HK-2 (cell line): ENCODE measurements around the gene WTIP.
A peak's percentile ranks its signal among the peaks of the same experiment; 100 is the strongest.
"Not testable (repeated sequence)": the region's sequence is repeated elsewhere in the genome, so short reads cannot be mapped to it uniquely, and the experiment has no call there.

ENCODE experiments used
- DNase-seq: peaks from one replicate; pipeline ENCODE4 v3.0.0-alpha.2; 2018; ENCODE audit not compliant: unreplicated experiment

Gene WTIP

DNA sequence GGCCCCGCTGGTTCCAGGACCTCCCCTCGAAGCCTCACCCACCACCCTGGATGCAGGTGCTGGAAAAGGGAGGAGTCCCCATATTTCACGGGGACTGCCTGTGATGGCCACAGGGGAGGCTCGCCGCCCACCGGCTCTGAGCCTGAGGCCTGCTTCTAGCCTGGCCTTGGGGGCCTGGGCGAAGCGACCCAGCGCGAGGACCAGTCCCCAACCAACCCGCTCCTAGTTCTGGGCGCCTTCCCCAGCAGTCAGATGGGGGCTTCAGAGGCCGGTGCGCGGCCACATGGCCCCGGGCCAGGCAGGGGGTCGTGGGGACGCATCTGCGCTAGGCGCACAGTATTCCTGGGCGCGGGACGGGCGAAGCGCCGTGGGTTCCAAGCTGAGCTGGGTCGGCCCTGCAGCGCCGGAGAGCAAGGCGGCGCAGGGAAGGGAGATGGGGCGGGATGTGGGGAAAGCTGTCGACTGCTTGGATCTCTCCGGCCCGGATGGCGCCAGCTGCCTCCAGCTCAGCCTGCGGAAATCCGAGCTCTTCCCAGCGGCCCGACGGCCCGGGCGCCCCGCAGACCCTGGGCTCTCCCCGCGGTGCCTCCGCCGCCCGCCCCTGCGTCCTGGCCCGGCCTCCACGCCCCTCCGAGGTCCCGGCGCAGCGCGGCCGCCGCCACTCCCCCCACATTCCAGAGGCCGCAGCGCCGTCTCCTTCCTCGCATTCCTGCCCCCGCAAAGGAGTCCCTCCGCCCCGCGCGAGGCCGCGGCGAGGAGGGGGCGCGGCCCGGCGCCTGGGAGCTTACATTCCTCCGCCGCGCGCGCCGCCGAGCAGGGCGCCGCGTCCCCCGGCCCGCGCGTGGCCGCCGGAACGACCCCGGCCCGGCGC lies at the start of gene WTIP:
Gene WTIP (plus strand): TSS at position 788 of the 871 bp plus-strand sequence. CDS start 217 bp downstream, outside the sequence.
- DNase-seq: peak; percentile 26

DNA sequence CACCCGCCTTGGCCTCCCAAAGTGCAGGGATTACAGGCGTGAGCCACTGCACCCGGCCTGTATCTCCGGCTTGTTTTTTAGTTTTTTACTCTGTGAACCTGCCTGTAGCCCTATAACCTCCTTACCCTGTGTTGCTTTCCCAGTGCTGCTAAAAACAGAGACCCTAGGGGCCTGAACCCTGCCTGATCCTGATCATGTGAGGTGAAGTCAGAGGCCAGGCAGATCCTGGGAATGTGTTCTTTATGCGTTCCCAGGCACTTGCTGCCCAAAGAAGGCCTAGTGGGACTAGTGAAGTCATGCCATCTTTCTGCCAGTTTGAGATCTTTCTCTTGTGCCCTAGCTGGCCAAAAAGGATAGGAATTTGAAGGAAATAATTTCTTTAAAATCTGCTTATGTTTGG lies 48.8 kb upstream of the WTIP start:
- no peak for DNase-seq

DNA sequence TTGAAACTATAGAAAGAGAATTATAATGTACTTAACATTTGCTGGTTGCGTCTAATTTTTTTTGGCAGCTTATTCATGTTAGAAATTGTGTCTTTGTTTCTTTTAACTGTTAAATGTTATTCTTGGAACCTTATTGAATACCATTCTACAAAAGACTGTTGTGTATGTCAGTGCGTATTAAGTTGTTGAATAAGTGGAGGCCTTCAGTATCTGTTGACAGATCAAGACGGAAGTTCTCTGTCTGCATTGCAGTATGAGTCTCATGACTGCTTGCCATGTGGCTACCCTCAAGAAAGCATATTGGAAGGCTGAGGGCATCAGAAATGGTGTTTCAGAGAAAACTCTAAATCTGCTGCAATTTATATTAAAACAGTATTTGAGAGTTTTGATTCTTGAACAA lies 44.8 kb upstream of the WTIP start:
- no peak for DNase-seq

DNA sequence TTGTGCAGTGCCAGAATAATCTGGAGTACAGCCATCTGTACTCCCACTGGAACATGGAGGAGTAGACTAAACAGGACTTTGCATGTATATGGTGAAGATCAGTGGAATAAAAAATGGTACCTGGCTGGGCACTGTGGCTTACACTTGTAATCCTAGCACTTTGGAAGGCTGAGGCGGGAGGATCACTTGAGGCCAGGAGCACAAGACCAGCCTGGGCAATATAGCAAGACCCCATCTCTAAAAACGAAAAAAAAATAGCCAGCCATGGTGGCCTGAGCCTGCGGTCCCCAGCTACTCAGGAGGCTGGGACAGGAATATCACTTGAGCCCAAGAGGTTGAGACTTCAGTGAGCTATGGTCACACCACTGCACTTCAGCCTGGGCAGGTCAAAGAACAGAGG lies 33.4 kb upstream of the WTIP start:
- DNase-seq: no peak

DNA sequence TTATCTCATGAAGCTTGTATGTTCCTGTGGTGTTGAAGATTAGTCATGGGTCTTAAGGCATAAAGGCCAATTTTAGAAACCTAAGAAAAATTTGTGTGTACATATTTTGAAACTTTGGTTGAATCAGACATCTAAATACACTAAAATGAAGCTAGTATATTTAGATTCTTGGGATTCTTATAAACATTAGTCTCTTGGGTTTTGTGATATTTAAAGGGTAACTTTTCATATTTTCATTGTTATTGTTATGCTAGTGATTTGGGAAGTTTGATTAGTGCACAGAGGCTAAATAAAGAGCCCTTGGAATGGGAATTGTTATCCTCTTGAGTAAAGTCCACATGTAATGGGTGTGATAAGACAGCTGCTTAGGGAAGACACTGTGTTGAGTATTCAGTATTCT lies 28.8 kb upstream of the WTIP start:
- no peak for DNase-seq

DNA sequence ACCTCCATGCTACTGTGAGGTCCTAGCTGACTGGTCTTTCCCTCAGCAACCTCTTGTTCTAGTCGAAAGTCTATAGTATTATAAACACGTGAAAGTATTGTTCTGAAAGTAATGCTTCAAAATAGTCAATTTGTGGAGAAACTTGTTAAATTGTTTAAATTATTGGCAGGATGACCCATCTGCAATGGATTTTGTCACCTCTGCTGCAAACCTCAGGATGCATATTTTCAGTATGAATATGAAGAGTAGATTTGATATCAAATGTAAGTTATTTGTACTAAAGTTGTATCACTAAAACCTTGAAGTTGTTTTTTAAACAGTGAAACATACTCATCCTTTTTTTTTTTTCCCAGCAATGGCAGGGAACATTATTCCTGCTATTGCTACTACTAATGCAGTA lies 27.5 kb upstream of the WTIP start:
- no peak for DNase-seq

DNA sequence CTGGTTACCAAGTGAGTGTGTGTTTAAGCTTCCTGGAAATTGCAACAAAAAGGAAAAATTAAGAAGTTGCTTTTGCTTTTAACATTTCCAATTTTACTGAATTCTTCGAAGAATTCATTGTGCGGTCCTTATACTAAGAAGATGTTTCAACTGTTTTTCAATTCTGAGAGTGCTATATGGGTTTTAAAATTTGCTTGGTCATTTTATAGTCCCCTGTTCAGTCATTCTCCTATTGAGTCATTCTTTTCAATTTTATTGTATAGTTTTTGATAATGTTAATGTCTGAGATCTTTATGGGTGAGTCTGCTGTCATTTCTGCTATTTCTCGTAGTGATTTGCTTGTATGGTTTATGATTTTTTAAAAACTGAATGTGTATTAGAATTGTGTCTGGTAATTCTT lies 26.9 kb upstream of the WTIP start:
- no peak for DNase-seq

DNA sequence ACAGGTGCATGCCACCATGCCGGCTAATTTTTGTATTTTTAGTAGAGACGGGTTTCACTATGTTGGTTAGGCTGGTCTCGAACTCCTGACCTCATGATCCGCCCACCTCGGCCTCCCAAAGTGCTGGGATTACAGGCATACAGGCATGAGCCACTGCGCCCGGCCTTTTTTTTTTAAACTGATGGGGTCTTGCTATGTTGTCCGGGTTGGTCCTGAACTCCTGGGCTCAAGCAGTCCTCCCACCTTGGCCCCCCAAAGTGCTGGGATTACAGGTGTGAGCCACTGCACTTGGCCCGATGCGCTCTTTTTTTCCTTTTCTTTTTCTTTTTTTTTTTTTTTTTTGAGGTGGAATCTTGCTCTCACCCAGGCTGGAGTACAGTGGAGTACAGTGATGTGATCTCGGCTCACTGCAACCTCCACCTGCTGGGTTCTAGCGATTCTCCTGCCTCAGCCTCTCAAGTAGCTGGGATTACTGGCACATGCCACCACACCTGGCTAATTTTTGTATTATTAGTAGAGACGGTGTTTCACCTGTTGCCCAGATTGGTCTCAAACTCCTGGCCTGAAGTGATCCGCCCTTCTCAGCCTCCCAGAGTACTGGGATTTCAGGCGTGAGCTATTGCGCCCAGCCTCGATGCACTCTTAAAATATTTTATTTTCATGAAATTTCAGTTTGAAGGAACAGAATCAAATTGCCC lies 25.6 kb upstream of the WTIP start:
- not testable (repeated sequence) for DNase-seq

DNA sequence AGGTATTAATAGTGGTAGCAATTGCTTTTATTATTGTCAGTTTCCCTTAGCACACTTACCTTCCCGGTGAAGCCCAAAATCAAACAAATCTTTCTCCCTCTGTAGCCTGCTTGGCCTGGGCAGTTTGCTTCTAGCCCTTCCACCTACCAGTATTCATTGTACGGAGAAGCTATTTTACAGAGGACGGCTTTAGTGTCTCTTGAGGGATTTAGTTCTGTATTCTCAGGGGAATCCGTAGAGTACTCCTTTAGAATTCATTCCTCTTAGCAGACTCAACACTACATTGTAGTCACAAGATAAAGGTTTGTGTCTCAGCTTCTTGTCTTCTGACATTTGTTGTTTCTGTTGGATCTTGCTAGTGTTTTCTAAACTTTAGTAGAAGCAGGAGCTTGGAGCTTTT lies 24.1 kb upstream of the WTIP start:
- no peak for DNase-seq

DNA sequence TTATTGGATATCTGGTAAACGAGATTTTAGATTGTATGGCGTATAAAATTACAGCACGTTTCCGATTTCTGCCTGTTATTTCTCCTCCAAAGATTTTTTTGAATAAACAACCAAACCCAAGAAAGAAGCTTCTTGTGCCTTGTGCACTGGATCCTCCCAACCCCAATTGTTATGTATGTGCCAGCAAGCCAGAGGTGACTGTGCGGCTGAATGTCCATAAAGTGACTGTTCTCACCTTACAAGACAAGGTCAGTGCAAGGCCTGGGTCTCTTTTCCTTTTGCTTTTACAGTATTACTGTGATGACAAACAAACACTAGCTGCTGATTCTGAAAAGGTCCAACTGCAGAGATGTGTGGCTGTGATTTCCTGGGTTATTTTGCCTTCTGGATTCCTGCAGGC lies 22.9 kb upstream of the WTIP start:
- DNase-seq: no peak

DNA sequence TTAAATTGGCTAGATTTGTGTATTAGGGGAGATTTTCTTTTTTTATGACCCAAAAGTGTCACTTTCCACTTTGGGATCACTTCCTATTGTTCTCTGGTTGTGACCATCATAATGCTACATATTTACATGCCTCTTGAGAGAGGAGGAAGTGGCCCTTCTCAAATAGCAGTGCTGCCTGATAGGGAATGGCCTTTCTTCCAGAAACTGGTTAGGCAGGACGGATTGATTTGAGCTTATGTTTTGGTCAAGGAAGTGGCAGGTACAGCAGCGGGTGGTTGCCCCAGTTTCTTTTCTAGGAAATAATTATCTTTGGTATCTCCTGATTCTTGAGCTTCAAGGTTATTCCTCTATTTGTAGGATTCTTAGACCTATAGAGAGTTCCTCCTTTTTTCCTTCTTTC lies 21.9 kb upstream of the WTIP start:
- no peak for DNase-seq

DNA sequence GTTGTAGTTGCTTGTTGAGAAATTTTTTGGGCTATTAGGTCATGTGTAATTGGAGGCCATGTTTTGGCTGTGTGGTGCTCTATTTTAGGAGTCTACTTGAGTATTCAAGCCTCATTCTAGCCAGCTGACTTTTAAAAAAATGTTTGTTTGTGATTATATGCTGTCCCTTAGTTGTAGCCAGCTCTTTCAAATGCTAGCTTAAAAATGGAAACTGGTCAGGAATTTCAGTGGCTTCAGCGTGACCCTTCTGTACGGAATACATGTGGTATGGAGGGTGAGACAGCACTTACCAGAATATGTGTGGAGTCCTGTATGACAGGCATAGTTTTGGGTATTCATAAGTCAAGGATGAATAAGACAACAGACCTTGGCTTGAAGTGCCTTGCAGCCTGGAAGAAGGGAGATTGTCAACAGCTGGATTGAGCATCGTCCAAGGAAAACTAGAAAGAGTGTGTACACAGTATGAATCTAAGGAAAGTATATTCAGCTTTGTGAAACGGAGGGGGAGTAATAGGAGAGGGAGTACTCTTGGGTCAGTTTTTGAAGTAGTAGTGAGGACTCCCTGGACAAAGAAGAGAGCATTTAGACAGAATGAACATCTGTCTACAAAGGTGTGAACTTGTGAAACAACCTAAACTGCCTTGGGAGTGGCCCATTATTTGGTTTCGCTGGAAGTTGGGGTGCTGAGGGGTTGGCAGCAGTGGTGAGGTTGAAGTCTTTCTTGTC lies 20.0 kb upstream of the WTIP start:
- DNase-seq: no peak

DNA sequence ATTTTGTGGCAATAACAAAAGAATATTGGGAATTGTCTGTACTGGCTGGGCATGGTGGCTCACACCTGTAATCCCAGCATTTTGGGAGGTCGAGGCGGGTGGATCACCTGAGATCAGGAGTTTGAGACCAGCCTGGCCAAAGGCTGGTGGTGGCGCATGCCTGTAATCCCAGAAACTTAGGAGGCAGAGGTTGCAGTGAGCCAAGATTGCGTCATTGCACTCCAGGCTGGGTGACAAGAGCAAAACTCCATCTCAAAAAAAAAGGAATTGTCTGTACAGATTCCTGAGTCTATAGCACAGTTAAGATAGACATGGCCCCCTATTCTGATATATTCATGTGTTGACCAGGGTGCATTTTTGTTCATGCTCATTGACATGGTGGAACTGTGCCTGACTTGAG lies 16.8 kb upstream of the WTIP start:
- DNase-seq: not testable (repeated sequence)

DNA sequence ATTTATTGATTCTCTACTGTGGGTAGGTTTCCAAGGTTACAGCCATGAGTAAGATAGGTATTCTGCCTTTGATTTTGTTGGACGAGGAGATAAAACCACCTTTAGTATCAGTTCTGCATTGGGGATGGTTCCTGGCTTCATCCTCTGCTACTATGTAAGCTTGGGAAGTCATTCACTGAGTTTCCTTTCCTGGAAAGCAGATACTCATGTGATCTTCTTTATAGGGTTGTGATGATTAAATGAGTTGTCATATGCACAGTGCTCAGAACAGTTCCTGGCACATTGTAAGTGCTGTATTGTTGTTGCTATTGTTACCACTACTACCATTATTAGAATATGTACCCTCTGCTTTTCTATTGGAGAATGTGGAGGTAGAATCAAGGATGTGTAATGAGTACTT lies 13.1 kb upstream of the WTIP start:
- no peak for DNase-seq

DNA sequence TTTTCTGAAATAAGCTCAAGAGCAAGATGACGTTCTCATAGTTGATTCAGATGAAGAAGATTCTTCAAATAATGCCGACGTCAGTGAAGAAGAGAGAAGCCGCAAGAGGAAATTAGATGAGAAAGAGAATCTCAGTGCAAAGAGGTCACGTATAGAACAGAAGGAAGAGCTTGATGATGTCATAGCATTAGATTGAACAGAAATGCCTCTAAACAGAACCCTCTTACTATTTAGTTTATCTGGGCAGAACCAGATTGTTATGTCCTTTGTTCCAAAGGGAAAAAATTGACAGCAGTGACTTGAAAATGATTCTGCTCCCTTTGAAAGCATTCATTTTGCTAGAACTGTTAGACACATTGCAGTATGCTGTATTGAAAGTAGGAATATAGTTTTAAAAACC lies 12.5 kb upstream of the WTIP start:
- not testable (repeated sequence) for DNase-seq

DNA sequence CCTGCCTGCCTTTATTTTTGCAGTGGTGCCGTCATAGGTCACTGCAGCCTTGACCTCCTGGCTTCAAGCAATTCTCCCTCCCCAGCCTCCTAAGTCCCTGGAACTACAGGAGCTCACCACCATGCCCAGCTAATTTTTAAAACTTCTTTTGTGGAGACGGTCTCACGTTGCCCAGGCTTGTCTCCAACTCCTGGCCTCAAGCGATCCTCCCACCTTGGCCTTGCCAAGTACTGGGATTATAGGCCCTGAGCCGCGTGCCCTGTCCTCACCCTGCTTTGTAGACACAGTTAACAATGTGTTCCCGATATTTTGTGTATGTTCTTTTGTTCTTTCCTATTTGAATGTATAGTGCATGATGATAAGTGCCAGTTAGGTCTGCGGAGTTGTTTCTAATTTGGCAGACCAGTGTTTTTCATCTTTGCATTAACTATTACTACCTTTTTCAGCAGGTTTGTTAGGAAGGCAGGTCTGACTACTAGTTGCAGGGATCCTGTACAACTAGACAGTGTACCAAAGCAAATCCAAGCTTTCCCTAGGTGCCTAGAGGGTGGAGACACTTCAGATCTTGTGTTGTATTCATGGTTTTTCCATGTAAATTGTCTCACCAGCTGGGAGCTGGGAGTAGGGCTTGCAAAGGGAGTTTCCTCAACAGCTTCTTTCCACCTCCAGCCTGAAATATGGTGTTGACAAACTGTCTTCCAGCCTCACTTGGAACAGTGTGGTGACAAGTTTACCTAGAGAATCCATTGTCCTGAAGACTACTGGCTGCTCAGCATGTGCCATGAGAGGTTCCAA lies 9.5 kb upstream of the WTIP start:
- no peak for DNase-seq

DNA sequence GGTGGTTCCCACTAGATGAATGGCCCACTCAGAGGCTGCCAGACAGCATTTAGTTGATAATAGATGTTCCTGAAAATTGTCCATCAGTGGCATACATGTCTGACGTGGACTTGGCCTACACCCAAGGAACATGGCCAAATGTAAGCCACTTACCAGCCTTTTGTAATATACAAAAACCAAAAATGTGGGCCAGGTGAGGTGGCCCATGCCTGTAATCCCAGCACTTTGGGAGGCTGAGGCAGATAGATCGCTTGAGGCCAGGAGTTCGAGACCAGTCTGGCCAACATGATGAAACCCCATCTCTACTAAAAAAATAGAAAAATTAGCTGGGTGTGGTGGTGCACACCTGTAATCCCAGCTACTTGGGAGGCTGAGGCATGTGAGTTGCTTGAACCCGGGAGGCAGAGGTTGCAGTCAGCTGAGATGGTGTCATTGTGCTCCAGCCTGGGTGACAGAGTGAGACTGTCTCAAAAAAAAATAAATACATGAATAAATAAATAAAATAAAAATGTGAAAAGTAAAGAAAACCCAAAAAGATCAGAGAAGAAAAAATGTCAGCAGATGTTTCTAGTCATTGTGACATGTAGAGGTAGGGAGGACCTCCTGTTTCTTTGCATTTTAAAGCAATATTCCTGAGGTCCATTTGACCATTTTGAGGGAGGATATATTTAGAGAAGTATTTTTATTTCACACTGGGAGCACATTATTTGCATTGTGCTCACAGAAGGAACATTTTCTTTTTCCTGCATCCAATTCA lies 7.1 kb upstream of the WTIP start:
- DNase-seq: no peak

DNA sequence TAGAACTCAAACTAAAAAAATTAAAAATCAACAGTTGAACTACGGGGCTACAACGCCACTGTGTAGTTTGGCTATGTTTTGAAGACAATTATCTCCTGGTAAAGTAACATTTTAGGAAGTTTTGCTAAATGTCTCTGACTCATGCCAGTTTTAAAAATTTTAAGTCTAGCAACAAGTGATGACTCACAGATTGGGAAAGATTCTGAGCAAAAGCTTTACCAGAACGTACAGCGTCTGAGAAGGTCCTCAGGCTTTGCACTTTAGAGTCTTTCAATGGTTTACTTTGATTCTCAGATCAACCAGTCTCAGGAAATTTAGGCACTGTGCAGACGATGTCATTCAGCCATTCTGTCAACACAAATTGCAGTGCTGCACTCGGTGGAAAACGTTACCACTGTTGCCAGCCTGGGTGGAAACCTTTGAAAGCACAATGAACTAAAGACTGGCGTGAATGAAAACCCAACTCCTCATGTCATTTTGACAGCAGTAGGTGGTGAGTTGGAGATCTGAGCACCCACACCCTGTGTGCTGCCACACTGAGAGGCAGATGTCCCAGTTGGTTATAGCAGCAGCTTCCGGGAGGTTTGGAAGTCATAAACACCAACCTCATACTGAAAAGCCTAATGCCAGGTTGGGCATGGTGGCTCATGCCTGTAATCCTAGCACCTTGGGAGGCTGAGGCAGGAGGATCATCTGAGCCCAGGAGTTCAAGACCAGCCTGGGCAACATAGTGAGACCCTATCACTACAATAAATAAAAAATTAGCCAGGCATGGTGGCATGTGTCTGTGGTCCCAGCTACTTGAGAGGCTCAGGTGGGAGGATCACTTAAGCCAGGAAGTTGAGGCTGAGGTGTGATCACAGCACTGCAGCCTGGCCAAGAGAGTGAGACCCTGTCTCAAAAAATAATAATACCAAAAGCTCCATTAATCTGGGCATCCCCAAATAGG lies 6.3 kb upstream of the WTIP start:
- DNase-seq: no peak

DNA sequence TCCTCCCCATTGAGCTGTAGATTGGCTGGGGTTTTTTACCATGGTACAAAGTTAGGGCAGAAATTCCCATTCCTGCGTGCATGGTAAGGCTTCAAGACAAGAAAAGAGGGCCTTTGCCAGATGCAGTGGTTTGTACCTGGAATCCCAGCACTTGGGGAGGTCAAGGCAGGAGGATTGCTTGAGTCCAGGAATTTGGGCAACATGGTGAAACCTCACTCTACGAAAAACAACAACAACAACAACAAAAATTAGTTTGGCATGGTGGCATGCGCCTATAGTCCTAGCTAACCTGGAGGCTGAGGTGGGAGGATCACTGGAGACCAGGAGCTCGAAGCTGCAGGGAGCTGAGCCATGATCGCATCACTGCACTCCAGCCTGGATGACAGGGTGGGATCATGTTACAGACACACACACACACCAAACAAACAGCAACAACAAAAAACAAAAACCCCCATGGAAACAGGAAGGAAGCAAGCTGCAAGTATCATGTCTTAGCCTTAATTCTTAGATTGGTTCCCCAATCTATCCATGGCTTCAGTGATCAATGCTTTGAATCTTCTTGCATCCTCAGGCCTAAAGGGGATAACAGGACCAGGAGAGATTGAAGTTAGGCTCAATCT lies 5.5 kb upstream of the WTIP start:
- DNase-seq: no peak
